DOHH2 (cell line): ENCODE data around the gene BARX2.

ENCODE experiments used
- CTCF ChIP-seq: fragments of 200-600 bp; sonication (generic); IDR thresholded peaks from one replicate; pipeline ENCODE4 v1.5.1; 2014; ENCODE audit warnings: antibody characterized with exemption, mild to moderate bottlenecking, low read depth, low read length; ENCODE audit not compliant: poor library complexity, severe bottlenecking
- EZH2phosphoT487 ChIP-seq: fragments of 200-600 bp; sonication (generic); IDR thresholded peaks from 2 replicates; pipeline ENCODE4 v1.6.1; 2017; ENCODE audit warnings: borderline replicate concordance, mild to moderate bottlenecking, antibody characterized with exemption, low read length, moderate library complexity, mixed read lengths

GRCh38 chr11:129375751-129376657, at the start of gene BARX2:
- TF ChIP-seq CTCF (no peak), EZH2phosphoT487 (no peak)
